Left renal cortex interstitium (tissue), 4 donors: Measurements from ENCODE around the gene ACSF3. TPM values are rescaled to one million over a fixed set of nuclear protein-coding genes. Genes with fewer than 3 reads are reported as not detected.
A peak's percentile ranks its signal among the peaks of the same experiment; 100 is the strongest.
"Not testable (repeated sequence)": the region's sequence is repeated elsewhere in the genome, so short reads cannot be mapped to it uniquely, and the experiment has no call there.

ENCODE experiments used
- DNase-seq, 4 donors: peaks; one replicate each; pipeline ENCODE4 v3.0.0-alpha.2; 2013; ENCODE audit warnings: low read depth in 4 of 4, low spot score in 2 of 4, missing footprints in 1 of 4
- polyA plus RNA-seq, 4 donors: library from polyadenylated mRNA; unstranded; fragments of 120-200 nt; gene quantifications; one replicate each; pipeline ENCODE4 v1.2.1, GENCODE V29; 2013; ENCODE audit not compliant: insufficient read length in 4 of 4

Gene ACSF3
- polyA plus RNA-seq, 4 donors = 27.6 to 37.9 (median 33.5) TPM

- no peak for DNase-seq
These were observed 62.4 kb downstream of the ACSF3 start for GRCh38 chr16:89155851-89156739.

DNA sequence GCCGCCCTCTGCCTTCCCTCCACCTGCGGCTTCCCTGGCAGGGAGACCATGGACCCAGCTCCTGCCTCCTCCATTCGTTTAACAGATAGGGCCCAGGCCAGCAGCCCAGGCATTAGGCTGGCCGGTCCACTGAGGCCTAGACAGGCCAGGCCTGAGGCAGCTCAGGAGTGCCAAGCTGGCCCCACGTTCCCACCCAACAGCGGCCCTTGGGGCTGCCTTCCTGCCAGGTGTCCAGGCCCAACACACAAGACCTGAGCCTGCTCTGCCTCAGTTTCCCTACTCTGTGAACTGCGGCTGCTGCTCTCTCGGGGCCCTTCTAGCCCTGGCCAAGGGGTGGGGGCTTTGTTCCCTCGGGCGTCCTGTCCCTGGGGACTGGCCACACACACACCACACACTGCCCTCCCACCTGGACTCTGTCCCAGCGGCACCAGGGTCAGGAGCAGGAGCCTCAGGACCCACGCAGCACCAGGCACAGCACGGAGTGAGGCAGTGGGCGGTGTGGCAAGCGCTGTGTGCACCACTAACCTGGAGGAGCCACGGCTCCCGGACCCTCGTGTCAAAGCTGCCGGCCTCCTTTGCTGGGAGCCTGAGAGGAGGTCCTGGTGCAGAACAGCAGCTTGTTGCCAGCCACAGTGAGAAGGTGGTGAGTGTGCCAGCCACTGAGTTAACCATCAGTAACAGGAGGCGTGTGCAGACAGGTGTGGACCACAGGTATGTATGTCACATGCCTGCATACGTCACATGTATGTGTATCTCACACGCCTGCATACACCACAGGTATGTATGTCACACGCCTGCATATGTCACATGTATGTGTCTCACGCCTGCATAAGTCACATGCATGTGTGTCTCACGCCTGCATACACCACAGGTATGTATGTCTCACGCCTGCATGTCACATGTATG is 63.3 kb downstream of the ACSF3 start:
- no peak for DNase-seq

- no peak for DNase-seq
These were observed 64.1 kb downstream of the ACSF3 start for GRCh38 chr16:89157778-89158177.

- DNase-seq = no peak
These were observed 65.6 kb downstream of the ACSF3 start for GRCh38 chr16:89159066-89159849.

DNA sequence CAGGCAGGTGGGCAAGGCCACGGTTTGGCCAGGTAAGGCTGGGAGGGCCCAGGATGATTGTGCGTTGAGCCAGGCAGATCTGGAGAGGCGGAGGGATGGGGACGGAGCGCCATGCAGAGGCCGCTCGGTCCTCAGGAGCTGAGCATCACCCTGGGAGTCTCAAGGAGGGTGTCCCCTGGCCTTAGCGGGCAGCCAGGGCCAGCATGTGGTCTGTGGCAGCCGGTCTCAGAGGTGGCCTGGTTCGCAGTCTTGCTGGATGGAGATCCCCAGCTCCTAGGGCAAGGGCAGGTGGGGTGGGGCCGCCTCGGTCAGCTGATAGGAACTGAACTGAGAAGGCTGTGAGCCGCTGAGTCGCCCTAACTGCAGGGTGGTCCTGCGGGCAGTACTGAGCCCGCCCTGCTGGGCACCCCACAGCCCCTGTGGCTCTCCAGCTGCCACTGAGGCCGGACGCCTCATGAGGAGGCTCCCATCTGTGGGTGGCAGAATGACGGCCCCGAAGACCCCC is 66.2 kb downstream of the ACSF3 start:
- DNase-seq = no peak

DNA sequence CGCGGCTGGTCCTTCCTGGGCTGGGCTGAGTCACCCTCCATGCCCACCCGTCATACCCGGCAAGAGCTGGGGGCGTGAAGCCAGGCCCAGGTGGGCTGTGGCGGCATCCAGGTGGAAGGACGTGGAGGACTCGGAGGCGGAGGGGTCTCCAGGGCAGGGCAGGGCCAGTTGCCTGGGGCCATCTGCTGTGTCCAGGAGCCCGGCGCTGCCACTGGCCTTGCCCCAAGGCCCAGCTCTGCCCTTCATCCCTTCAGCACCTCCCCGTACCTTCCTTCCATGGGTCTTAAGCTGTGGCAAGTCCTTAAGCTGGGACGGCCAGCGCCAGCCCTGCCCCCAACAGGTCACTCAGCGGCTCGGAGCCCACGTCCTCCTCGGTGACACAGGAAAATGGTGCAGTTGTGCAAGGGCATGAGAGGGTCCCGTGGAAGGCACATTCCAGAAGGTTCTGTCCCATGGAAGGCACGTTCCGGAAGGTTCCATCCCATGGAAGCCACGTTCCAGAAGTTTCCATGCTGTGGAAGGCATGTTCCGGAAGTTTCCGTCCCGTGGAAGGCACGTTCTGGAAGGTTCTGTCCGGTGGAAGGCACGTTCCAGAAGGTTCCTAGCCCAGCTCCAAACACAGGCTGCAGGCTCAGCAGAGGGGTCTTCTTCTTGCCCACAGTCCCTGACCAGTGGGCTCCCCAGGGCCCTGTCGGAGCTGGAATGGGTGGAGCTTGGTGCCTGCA is 67.5 kb downstream of the ACSF3 start:
- DNase-seq = no peak

- no peak for DNase-seq
These were observed 68.4 kb downstream of the ACSF3 start for GRCh38 chr16:89161763-89162713.

GRCh38 chr16:89163297-89163696 is 69.6 kb downstream of the ACSF3 start:
- DNase-seq = no peak

- DNase-seq = no peak
These were observed 70.8 kb downstream of the ACSF3 start for GRCh38 chr16:89164436-89164835.

- DNase-seq = no peak
These were observed 71.4 kb downstream of the ACSF3 start for GRCh38 chr16:89164847-89165680.

GRCh38 chr16:89165681-89165979 is 72.0 kb downstream of the ACSF3 start:
- DNase-seq = not testable (repeated sequence)

GRCh38 chr16:89166696-89167424 is 73.2 kb downstream of the ACSF3 start:
- no peak for DNase-seq

- DNase-seq = peak in 1 of 4 donors; percentile 66
These were observed 73.8 kb downstream of the ACSF3 start for GRCh38 chr16:89167425-89167941.

- no peak for DNase-seq
These were observed 74.9 kb downstream of the ACSF3 start for GRCh38 chr16:89168381-89169189.

GRCh38 chr16:89169778-89170177 is 76.1 kb downstream of the ACSF3 start:
- DNase-seq = no peak
